ENCODE results near the gene ZNF565. TPM values are rescaled to one million over a fixed set of nuclear protein-coding genes. Genes with fewer than 3 reads are reported as not detected.

Gene ZNF565
- total RNA-seq, 2 donors from 2014 or later, result 1.6 to 2.7 TPM

DNA sequence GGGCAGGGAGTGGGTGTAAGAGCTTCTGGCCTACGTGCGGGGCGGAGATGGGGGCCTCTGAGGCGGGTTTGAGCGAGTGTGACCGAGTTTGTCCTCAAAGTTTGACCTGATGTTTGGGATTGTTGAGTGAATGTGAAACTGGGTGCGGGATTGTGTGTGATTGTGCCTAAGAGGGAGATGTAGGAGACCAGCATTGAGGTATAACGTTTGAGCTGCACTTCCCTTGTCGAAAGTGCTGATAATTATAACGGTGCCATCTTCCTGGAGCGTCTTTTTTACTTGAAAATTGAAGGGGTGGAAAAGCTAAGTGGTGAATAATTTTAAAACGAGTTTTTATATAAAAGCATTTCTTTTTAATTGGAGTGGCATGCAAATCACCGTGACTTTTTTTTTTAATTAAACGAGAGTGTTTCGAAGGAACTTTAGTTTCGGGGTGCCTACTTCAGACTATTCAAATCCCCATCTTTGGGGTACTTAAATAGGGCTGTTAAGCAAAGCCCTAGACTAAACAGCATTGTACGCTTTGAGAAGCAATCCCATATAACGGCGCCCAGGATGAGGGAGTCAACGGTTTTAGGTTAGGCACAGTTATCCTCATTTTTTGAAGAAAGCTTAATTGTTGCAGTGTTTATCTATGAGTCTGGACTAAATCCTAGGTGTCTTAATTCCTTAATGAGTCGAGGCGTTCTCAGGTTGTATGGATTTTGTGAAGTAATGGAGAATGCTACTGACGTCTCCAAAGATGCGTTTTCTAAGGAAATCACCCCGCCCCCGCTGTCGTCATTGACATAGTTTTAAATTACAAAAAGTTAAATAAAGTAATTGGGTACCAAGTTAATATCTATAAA, 1.0 kb upstream of the ZNF565 start:
- Histone ChIP-seq H3K4me1 (ENCODE audit: control insufficient read depth, insufficient read depth, low read length) (no peaks in the 10 kb centered on the region), H3K36me3 (ENCODE audit: control insufficient read depth, insufficient read depth, low read length) (peaks cover 23% of the 10 kb centered on the region), H3K9me3 (ENCODE audit: control insufficient read depth, low read length) (no peaks in the 10 kb centered on the region), H3K27me3 (ENCODE audit: control insufficient read depth, insufficient read depth, low read length, poor library complexity, severe bottlenecking) (no peaks in the 10 kb centered on the region), H3K4me3 (ENCODE audit: low read length) (peak overlapping the region; percentile 98), H3K9ac (ENCODE audit: extremely low read depth, low read length, poor library complexity, severe bottlenecking) (peak overlapping the region; percentile 99), H3K27ac (ENCODE audit: low read depth, low read length) (peak overlapping the region; percentile 94)
- Mint-ChIP-seq H3K9me3 (no peaks in the 10 kb centered on the region), H3K27ac (peak overlapping the region; percentile 92), H3K4me1 (peaks cover 8% of the 10 kb centered on the region), H3K27me3 (ENCODE audit: insufficient read depth) (no peaks in the 10 kb centered on the region), H3K36me3 (ENCODE audit: low read depth) (peaks cover 23% of the 10 kb centered on the region), H3K4me3 (no peak overlapping the region)
- DNase-seq, result no peak
- 0% methylated on average over 19 to 22 of the region's 27 CpGs for WGBS, 2 experiments (ENCODE audit: insufficient coverage in 1 of 2, insufficient read length in 1 of 2)
- TF ChIP-seq, protein P1, sequence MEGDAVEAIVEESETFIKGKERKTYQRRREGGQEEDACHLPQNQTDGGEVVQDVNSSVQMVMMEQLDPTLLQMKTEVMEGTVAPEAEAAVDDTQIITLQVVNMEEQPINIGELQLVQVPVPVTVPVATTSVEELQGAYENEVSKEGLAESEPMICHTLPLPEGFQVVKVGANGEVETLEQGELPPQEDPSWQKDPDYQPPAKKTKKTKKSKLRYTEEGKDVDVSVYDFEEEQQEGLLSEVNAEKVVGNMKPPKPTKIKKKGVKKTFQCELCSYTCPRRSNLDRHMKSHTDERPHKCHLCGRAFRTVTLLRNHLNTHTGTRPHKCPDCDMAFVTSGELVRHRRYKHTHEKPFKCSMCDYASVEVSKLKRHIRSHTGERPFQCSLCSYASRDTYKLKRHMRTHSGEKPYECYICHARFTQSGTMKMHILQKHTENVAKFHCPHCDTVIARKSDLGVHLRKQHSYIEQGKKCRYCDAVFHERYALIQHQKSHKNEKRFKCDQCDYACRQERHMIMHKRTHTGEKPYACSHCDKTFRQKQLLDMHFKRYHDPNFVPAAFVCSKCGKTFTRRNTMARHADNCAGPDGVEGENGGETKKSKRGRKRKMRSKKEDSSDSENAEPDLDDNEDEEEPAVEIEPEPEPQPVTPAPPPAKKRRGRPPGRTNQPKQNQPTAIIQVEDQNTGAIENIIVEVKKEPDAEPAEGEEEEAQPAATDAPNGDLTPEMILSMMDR (conservative IDR thresholded peaks at IDR 0.05), result no peak

DNA sequence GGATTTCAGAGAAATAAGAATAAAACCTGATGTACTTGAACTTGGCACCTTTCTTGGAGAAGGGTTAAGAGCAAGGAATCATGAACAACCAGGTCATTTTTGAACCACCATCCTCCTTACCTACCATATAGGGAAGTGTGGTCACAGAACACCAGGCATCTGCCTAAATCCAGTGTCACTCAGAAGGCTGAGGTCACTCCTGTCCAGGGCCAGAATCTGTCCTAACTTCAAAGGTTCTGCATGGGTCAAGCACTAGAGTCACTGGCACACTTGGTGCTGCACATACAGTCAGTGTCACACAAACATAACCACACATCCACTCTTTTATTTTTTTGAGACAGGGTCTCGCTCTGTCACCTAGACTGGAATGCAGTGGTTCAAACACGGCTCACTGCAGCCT, 1.6 kb downstream of the ZNF565 start:
- Mint-ChIP-seq H3K27ac (no peak overlapping the region), H3K27me3 (ENCODE audit: insufficient read depth) (no peaks in the 10 kb centered on the region), H3K4me1 (peaks cover 4% of the 10 kb centered on the region), H3K9me3 (no peaks in the 10 kb centered on the region), H3K4me3 (no peak overlapping the region), H3K36me3 (ENCODE audit: low read depth) (peaks cover 9% of the 10 kb centered on the region)
- Histone ChIP-seq H3K9me3 (ENCODE audit: control insufficient read depth, low read length) (no peaks in the 10 kb centered on the region), H3K36me3 (ENCODE audit: control insufficient read depth, insufficient read depth, low read length) (peaks cover 8% of the 10 kb centered on the region), H3K27me3 (ENCODE audit: control insufficient read depth, insufficient read depth, low read length, poor library complexity, severe bottlenecking) (no peaks in the 10 kb centered on the region), H3K4me1 (ENCODE audit: control insufficient read depth, insufficient read depth, low read length) (no peaks in the 10 kb centered on the region), H3K9ac (ENCODE audit: extremely low read depth, low read length, poor library complexity, severe bottlenecking) (no peak overlapping the region), H3K27ac (ENCODE audit: low read depth, low read length) (no peak overlapping the region), H3K4me3 (ENCODE audit: low read length) (no peak overlapping the region)
- WGBS, 2 experiments (ENCODE audit: insufficient coverage in 1 of 2, insufficient read length in 1 of 2), result 83 to 91% methylated on average over 2 of the region's 2 CpGs
- DNase-seq, result no peak
- TF ChIP-seq, protein P1 (conservative IDR thresholded peaks at IDR 0.05), result no peak

DNA sequence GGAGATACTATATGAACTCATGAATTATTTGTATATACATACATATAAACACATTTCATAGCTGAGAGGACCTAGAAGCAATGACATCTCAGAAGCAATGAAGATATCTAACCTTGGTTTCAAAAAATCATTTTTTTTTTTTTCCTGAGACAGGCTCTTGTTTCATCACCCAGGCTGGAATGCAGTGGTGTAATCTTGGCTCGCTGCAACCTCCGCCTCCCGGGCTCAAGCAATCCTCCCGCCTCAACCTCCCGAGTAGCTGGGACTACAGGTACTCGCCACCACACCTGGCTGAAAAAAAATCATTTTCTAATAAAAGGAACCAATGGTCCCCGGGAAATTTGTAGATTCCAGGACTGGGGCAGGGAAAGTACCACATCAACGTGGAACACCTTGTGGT, 4.0 kb downstream of the ZNF565 start:
- no peak overlapping the region for H3K4me3 ChIP-seq (ENCODE audit: low read length)
- no peaks in the 10 kb centered on the region for H3K4me1 ChIP-seq (ENCODE audit: control insufficient read depth, insufficient read depth, low read length)
- 95 to 97% methylated on average over 3 to 8 of the region's 8 CpGs for WGBS, 2 experiments (ENCODE audit: insufficient coverage in 1 of 2, insufficient read length in 1 of 2)
- H3K9ac ChIP-seq (ENCODE audit: extremely low read depth, low read length, poor library complexity, severe bottlenecking), result no peak overlapping the region
- H3K27ac ChIP-seq (ENCODE audit: low read depth, low read length), result no peak overlapping the region
- no peaks in the 10 kb centered on the region for H3K4me1 Mint-ChIP-seq
- H3K36me3 ChIP-seq (ENCODE audit: control insufficient read depth, insufficient read depth, low read length), result no peaks in the 10 kb centered on the region
- no peaks in the 10 kb centered on the region for H3K27me3 ChIP-seq (ENCODE audit: control insufficient read depth, insufficient read depth, low read length, poor library complexity, severe bottlenecking)
- H3K9me3 Mint-ChIP-seq, result no peaks in the 10 kb centered on the region
- no peaks in the 10 kb centered on the region for H3K9me3 ChIP-seq (ENCODE audit: control insufficient read depth, low read length)
- H3K36me3 Mint-ChIP-seq (ENCODE audit: low read depth), result no peaks in the 10 kb centered on the region
- no peak overlapping the region for H3K4me3 Mint-ChIP-seq
- TF ChIP-seq, protein P1 (conservative IDR thresholded peaks at IDR 0.05), result no peak
- no peak for DNase-seq
- no peaks in the 10 kb centered on the region for H3K27me3 Mint-ChIP-seq (ENCODE audit: insufficient read depth)
- H3K27ac Mint-ChIP-seq, result no peak overlapping the region
